SK-N-SH (cell line): ENCODE data around the gene SURF1.

Experiments used
- CHD2 ChIP-seq: fragments of 150-350 bp; IDR thresholded peaks from 2 replicates; pipeline ENCODE4 v1.6.1; 2018; ENCODE audit warnings: low read length; ENCODE audit not compliant: partially characterized antibody
- CTCF ChIP-seq: fragments of 200-600 bp; sonication (generic); IDR thresholded peaks from 2 replicates; pipeline ENCODE4 v1.6.1; 2017; ENCODE audit warnings: antibody characterized with exemption, mild to moderate bottlenecking, moderate library complexity
- ELF1 ChIP-seq: IDR thresholded peaks from 2 replicates; pipeline ENCODE4 v1.4.0; 2012
- EP300 ChIP-seq, 2 experiments: IDR thresholded peaks; 2 replicates each; pipeline versions ENCODE4 v1.4.0 to v1.6.1; 2012; ENCODE audit warnings: borderline replicate concordance in 1 of 2, low read depth in 1 of 2, low read length in 1 of 2
- FOXJ3 ChIP-seq: sonication (generic); formaldehyde crosslinking; IDR thresholded peaks from 2 replicates; pipeline ENCODE4 v1.5.1; 2020; ENCODE audit warnings: mild to moderate bottlenecking, missing genetic modification reagents
- GABPA ChIP-seq: IDR thresholded peaks from 2 replicates; pipeline ENCODE4 v1.4.0; 2012; ENCODE audit warnings: low read depth, mild to moderate bottlenecking
- MAX ChIP-seq: IDR thresholded peaks from 2 replicates; pipeline ENCODE4 v1.4.0; 2012; ENCODE audit warnings: low read depth
- NFIC ChIP-seq: IDR thresholded peaks from 2 replicates; pipeline ENCODE4 v1.4.0; 2012; ENCODE audit warnings: borderline replicate concordance
- RCOR1 ChIP-seq: fragments of 150-350 bp; IDR thresholded peaks from 2 replicates; pipeline ENCODE4 v1.6.1; 2017; ENCODE audit warnings: antibody characterized with exemption, low read length
- REST ChIP-seq: IDR thresholded peaks from 2 replicates; pipeline ENCODE4 v1.6.1; 2012; ENCODE audit warnings: mild to moderate bottlenecking, low read depth, low read length, moderate library complexity
- RFX5 ChIP-seq: IDR thresholded peaks from 2 replicates; pipeline ENCODE4 v1.6.1; 2012; ENCODE audit warnings: mild to moderate bottlenecking, improper control_type of control experiment, low read length

- no peak for TF ChIP-seq CTCF
- TF ChIP-seq MAX: peak; percentile 88
- TF ChIP-seq REST: peak; percentile 62; the same call in 1 of the 2 replicates
- peak; percentile 43; the same call in 1 of the 2 replicates for TF ChIP-seq ELF1
- no peak for TF ChIP-seq RFX5
- TF ChIP-seq RCOR1: no peak; the same call in 1 of the 2 replicates
- peak in 1 of 2 experiments; percentile 38; a peak in 1 of 4 replicates for TF ChIP-seq EP300 (IDR thresholded peaks at IDR 0.05; ENCODE audit: borderline replicate concordance in 1 of 2, low read depth in 1 of 2, low read length in 1 of 2)
- peak; percentile 99 for TF ChIP-seq CHD2
- TF ChIP-seq FOXJ3 (CRISPR knock-in tag): no peak
- TF ChIP-seq GABPA: peak; percentile 53
- 0 out of 2 replicates have a peak, but pooled peaks have one; percentile 17 for TF ChIP-seq NFIC
Observed at GRCh38 chr9:133347985-133348717, 8.1 kb downstream of the SURF1 start, which contains the start of the genes MED22 and RPL7A.
